ENCODE results near the gene TBC1D17.

Gene TBC1D17

DNA sequence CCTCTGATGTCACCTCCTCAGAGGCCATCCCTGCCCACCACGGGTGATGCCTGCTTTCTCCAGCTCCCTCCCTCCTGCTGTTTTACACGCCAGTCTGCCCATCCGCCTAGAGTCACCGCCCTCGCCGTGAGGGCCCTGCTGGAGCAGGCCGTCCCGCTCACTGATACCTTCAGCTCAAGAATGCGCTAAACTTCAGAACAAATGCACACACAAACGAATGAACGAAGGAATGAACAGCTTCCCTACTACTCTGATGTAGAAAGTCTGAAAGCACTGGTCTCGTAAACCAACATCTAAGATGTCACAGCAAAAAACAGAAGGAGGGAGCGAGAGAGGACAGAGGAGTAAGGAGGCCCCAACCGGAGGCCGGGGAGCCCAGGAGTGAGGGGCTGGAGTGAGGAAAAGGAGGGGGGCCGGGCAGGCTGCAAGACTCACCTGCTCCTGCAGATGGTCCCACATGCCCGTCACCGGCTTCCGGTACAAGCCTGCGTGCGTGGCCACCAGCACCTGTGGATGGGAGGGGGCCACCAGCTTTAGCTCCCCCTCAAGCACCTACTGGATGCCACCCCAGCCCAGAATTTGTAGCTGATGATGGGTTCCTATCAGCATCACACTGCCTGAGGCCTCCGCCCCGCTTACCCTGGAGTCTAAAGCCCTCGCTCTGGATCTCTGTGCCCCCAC lies 14.1 kb upstream of the TBC1D17 start:
- Histone ChIP-seq H3F3A (ENCODE audit: insufficient read depth, low read length) (no peaks in the 10 kb centered on the region), H3K9me3 (ENCODE audit: low read length) (no peaks in the 10 kb centered on the region), H3K79me2 (ENCODE audit: insufficient read depth, low read length) (peaks cover 8% of the 10 kb centered on the region; the same call in 1 of the 2 replicates), H3K4me3 (ENCODE audit: low read depth, low read length, poor library complexity, severe bottlenecking) (no peak overlapping the region), H3K27ac (ENCODE audit: low read depth, low read length, poor library complexity, severe bottlenecking) (peak overlapping the region; percentile 26), H3K4me2 (ENCODE audit: low read length) (no peak overlapping the region), H4K20me1 (ENCODE audit: insufficient read depth, low read length) (no peaks in the 10 kb centered on the region), H3K9ac (ENCODE audit: low read length) (no peak overlapping the region), H3K9me2 (ENCODE audit: low read depth, low read length) (no peaks in the 10 kb centered on the region), H3K4me1 (ENCODE audit: insufficient read depth, low read length, severe bottlenecking) (peaks cover 39% of the 10 kb centered on the region), H2AFZ (ENCODE audit: low read length) (no peak overlapping the region), H3K27me3 (ENCODE audit: insufficient read depth, low read length) (no peaks in the 10 kb centered on the region), H3K36me3 (ENCODE audit: insufficient read depth, low read length) (peaks cover 60% of the 10 kb centered on the region)
- TF ChIP-seq, protein P1, sequence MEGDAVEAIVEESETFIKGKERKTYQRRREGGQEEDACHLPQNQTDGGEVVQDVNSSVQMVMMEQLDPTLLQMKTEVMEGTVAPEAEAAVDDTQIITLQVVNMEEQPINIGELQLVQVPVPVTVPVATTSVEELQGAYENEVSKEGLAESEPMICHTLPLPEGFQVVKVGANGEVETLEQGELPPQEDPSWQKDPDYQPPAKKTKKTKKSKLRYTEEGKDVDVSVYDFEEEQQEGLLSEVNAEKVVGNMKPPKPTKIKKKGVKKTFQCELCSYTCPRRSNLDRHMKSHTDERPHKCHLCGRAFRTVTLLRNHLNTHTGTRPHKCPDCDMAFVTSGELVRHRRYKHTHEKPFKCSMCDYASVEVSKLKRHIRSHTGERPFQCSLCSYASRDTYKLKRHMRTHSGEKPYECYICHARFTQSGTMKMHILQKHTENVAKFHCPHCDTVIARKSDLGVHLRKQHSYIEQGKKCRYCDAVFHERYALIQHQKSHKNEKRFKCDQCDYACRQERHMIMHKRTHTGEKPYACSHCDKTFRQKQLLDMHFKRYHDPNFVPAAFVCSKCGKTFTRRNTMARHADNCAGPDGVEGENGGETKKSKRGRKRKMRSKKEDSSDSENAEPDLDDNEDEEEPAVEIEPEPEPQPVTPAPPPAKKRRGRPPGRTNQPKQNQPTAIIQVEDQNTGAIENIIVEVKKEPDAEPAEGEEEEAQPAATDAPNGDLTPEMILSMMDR (IDR thresholded peaks at IDR 0.05; ENCODE audit: low read length), result no peak; the same call in 1 of the 2 replicates
- no peak for TF ChIP-seq EZH2 (IDR thresholded peaks at IDR 0.05; ENCODE audit: borderline replicate concordance, low read length)

DNA sequence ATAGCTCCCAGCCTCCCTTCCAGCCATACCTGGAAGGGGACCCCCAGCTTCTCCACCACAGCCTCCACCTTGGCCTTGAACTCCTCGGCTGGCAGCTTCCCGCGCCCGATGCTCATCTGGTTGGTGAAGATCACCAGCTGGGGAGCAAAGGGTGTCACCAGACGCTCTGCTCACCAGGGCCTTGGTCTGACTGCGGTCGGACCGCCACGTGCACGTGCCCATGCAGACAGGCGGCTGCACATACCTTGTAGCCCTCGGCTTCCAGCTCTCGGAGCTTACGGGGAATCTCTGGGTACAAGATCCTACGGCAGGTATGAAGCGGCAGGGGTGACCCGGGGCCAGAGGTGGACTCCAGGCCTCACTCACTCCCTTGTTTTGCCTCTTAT lies 13.6 kb upstream of the TBC1D17 start:
- H4K20me1 ChIP-seq (ENCODE audit: insufficient read depth, low read length), result no peaks in the 10 kb centered on the region

DNA sequence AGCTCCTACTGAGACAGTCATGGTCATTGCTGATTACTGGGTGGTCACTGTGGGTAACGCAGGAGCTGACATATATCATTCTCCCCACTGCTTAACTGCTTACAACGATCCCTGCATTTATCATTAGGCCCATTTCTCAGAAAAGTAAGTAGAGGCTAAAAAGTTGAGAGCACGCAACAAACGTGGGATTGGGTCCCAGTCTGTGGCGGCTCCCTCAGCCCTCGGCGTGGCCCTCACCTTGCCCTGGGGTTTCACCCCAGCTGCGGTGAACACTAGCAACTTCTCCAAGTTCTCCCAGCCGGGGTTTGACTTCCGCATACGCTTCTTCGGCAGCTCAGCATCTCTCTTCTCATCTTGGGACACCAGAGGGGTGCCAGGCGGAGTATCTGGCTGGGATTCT lies 12.6 kb upstream of the TBC1D17 start:
- no peak overlapping the region for H2AFZ ChIP-seq (ENCODE audit: low read length)
- H3K9me2 ChIP-seq (ENCODE audit: low read depth, low read length), result no peaks in the 10 kb centered on the region
- no peaks in the 10 kb centered on the region for H3F3A ChIP-seq (ENCODE audit: insufficient read depth, low read length)
- peaks cover 8% of the 10 kb centered on the region; the same call in 1 of the 2 replicates for H3K79me2 ChIP-seq (ENCODE audit: insufficient read depth, low read length)
- TF ChIP-seq, protein P1 (IDR thresholded peaks at IDR 0.05; ENCODE audit: low read length), result no peak
- TF ChIP-seq EZH2 (IDR thresholded peaks at IDR 0.05; ENCODE audit: borderline replicate concordance, low read length), result no peak
- H4K20me1 ChIP-seq (ENCODE audit: insufficient read depth, low read length), result no peaks in the 10 kb centered on the region
- no peaks in the 10 kb centered on the region for H3K27me3 ChIP-seq (ENCODE audit: insufficient read depth, low read length)
- no peak overlapping the region for H3K9ac ChIP-seq (ENCODE audit: low read length)
- H3K4me3 ChIP-seq (ENCODE audit: low read depth, low read length, poor library complexity, severe bottlenecking), result no peak overlapping the region
- H3K9me3 ChIP-seq (ENCODE audit: low read length), result no peaks in the 10 kb centered on the region
- H3K4me1 ChIP-seq (ENCODE audit: insufficient read depth, low read length, severe bottlenecking), result peaks cover 50% of the 10 kb centered on the region
- H3K27ac ChIP-seq (ENCODE audit: low read depth, low read length, poor library complexity, severe bottlenecking), result no peak overlapping the region
- H3K36me3 ChIP-seq (ENCODE audit: insufficient read depth, low read length), result peaks cover 47% of the 10 kb centered on the region
- 0 out of 2 replicates have a peak overlapping the region, but pooled peaks have one; percentile 17 for H3K4me2 ChIP-seq (ENCODE audit: low read length)

More for the DNA sequence above, 13.6 kb upstream of the TBC1D17 start:
- Histone ChIP-seq H3K9ac (ENCODE audit: low read length) (no peak overlapping the region), H3K9me2 (ENCODE audit: low read depth, low read length) (no peaks in the 10 kb centered on the region), H3K9me3 (ENCODE audit: low read length) (no peaks in the 10 kb centered on the region), H3K36me3 (ENCODE audit: insufficient read depth, low read length) (peaks cover 55% of the 10 kb centered on the region), H3K27ac (ENCODE audit: low read depth, low read length, poor library complexity, severe bottlenecking) (peak overlapping the region; percentile 26), H3K27me3 (ENCODE audit: insufficient read depth, low read length) (no peaks in the 10 kb centered on the region), H3F3A (ENCODE audit: insufficient read depth, low read length) (no peaks in the 10 kb centered on the region), H3K4me1 (ENCODE audit: insufficient read depth, low read length, severe bottlenecking) (peaks cover 40% of the 10 kb centered on the region), H3K4me2 (ENCODE audit: low read length) (no peak overlapping the region), H3K79me2 (ENCODE audit: insufficient read depth, low read length) (peaks cover 8% of the 10 kb centered on the region; the same call in 1 of the 2 replicates), H2AFZ (ENCODE audit: low read length) (no peak overlapping the region), H3K4me3 (ENCODE audit: low read depth, low read length, poor library complexity, severe bottlenecking) (no peak overlapping the region)
- TF ChIP-seq EZH2 (IDR thresholded peaks at IDR 0.05; ENCODE audit: borderline replicate concordance, low read length), result no peak
- TF ChIP-seq, protein P1 (IDR thresholded peaks at IDR 0.05; ENCODE audit: low read length), result no peak
